Breast epithelium (tissue), 4 donors: Measurements from ENCODE around the gene SYCN. TPM values are rescaled to one million over a fixed set of nuclear protein-coding genes. Genes with fewer than 3 reads are reported as not detected.

Experiments
- DNase-seq, 2 donors: peaks; one replicate each; pipeline ENCODE4 v3.0.0-alpha.2; 2019; ENCODE audit warnings: low spot score in 2 of 2
- H3K27ac ChIP-seq, 2 donors: fragments of 200-600 bp; sonication (generic) in 1 of 2; one replicate each; pipeline ENCODE4 v1.5.1; 2016 to 2019; ENCODE audit warnings: mild to moderate bottlenecking in 1 of 2
- H3K27me3 ChIP-seq, 2 donors: fragments of 200-600 bp; sonication (generic) in 1 of 2; one replicate each; pipeline versions ENCODE4 v1.5.1 to v1.6.0; 2017 to 2019; ENCODE audit warnings: control low read depth in 1 of 2, mild to moderate bottlenecking in 1 of 2
- H3K36me3 ChIP-seq: fragments of 200-600 bp; one replicate; pipeline ENCODE4 v1.5.1; 2019
- H3K4me1 ChIP-seq, 2 donors: fragments of 200-600 bp; sonication (generic); one replicate each; pipeline ENCODE4 v1.5.1; 2016 to 2019; ENCODE audit warnings: control low read depth in 1 of 2
- H3K4me3 ChIP-seq, 3 donors: fragments of 200-600 bp; sonication (generic); 1 replicate in 2 of 3; 2 replicates in 1 of 3; pipeline ENCODE4 v1.5.1; 2016 to 2019; ENCODE audit warnings: mild to moderate bottlenecking in 3 of 3, moderate library complexity in 2 of 3
- H3K9me3 ChIP-seq, 2 donors: fragments of 200-600 bp; sonication (generic) in 1 of 2; one replicate each; pipeline ENCODE4 v1.5.1; 2016 to 2019; ENCODE audit warnings: control low read depth in 1 of 2
- CTCF ChIP-seq, 3 donors: fragments of 450-650 bp; IDR thresholded peaks; one replicate each; pipeline ENCODE4 v1.5.1; 2016 to 2017; ENCODE audit warnings: antibody characterized with exemption in 3 of 3, mild to moderate bottlenecking in 3 of 3, moderate library complexity in 3 of 3
- POLR2A ChIP-seq: fragments of 450-650 bp; IDR thresholded peaks from one replicate; pipeline ENCODE4 v1.6.1; 2016; ENCODE audit warnings: antibody characterized with exemption, mild to moderate bottlenecking, moderate library complexity
- POLR2AphosphoS5 ChIP-seq, 3 donors: sonication (generic); formaldehyde crosslinking; IDR thresholded peaks; one replicate each; pipeline ENCODE4 v1.6.1; 2017; ENCODE audit warnings: antibody characterized with exemption in 3 of 3
- intact Hi-C: fragments of 100-400 bp; cut with DNase I; formaldehyde crosslinking; loops from one replicate; pipeline ENCODE4 v1.15.1; 2023; ENCODE audit warnings: low total_unique reads
- total RNA-seq, 3 donors: library from RNA; depleted of rRNA; stranded (reverse); fragments of >200 nt; gene quantifications; one replicate each; pipeline ENCODE4 v1.1.0, GENCODE V29; 2016

Gene SYCN
- total RNA-seq, 3 donors from 2014 or later: not detected

- no peak overlapping the region for H3K4me3 ChIP-seq
- no peaks in the 10 kb centered on the region for H3K27me3 ChIP-seq
- intact Hi-C loops: no loop called here
- H3K4me1 ChIP-seq: no peaks in the 10 kb centered on the region
- no peak overlapping the region for H3K27ac ChIP-seq
- TF ChIP-seq CTCF (IDR thresholded peaks at IDR 0.05) (no peak), POLR2AphosphoS5 (IDR thresholded peaks at IDR 0.05) (no peak), POLR2A (no peak)
- DNase-seq: no peak
- H3K9me3 ChIP-seq: no peaks in the 10 kb centered on the region
- peaks cover 9% of the 10 kb centered on the region for H3K36me3 ChIP-seq
Observed at GRCh38 chr19:39175564-39175963, 28.5 kb downstream of the SYCN start.

DNA sequence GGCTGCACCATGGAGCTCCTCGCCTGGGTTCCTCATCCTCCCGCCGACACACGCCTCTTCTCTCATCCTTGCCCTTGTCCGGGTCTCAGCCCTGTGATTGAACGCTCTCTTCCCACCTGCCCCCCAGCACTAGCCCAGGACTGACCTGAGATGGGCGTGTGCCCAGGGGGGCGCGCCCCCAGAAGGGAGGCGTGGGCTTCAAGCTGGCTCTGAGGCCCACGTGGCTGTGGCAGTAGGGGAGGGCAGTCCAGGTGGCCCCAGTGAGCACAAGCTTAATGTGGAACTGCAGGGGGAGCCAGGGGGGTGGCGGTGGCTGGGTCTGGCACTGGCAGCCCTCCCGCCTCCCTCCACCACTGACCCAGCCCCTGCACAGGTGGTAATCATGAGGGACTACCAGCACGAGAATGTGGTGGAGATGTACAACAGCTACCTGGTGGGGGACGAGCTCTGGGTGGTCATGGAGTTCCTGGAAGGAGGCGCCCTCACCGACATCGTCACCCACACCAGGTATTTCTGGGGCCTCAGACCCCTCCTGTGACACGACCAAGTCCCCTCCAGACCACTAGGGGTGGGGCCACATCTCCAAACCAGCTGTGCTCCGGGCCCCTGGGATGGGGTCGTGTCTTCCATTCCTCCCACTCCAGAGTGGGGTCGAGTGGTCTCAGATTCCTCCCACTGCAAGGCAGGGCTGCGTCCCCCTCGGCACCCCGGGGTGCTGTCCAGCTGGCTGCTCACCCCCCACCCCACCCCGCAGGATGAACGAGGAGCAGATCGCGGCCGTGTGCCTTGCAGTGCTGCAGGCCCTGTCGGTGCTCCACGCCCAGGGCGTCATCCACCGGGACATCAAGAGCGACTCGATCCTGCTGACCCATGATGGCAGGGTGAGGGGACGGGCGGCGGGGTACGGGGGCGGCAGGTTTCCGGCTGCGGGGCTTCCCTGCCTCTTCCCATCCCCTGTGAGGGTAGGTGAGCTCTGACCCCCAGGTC is 29.2 kb downstream of the SYCN start:
- H3K36me3 ChIP-seq: peaks cover 9% of the 10 kb centered on the region
- no peak overlapping the region for H3K4me3 ChIP-seq
- DNase-seq: no peak
- TF ChIP-seq POLR2AphosphoS5 (IDR thresholded peaks at IDR 0.05) (no peak), POLR2A (no peak), CTCF (IDR thresholded peaks at IDR 0.05) (no peak)
- no peaks in the 10 kb centered on the region for H3K9me3 ChIP-seq
- H3K4me1 ChIP-seq: no peaks in the 10 kb centered on the region
- H3K27ac ChIP-seq: no peak overlapping the region
- intact Hi-C loops: no loop called here
- no peaks in the 10 kb centered on the region for H3K27me3 ChIP-seq

- no peak overlapping the region for H3K27ac ChIP-seq
- no peaks in the 10 kb centered on the region for H3K9me3 ChIP-seq
- H3K27me3 ChIP-seq: no peaks in the 10 kb centered on the region
- intact Hi-C loops: no loop called here
- H3K4me1 ChIP-seq: no peaks in the 10 kb centered on the region
- no peak for DNase-seq
- TF ChIP-seq CTCF (IDR thresholded peaks at IDR 0.05) (no peak), POLR2A (no peak), POLR2AphosphoS5 (IDR thresholded peaks at IDR 0.05) (no peak)
- H3K4me3 ChIP-seq: no peak overlapping the region
- H3K36me3 ChIP-seq: peaks cover 9% of the 10 kb centered on the region
Observed at GRCh38 chr19:39174142-39174541, 29.9 kb downstream of the SYCN start.

DNA sequence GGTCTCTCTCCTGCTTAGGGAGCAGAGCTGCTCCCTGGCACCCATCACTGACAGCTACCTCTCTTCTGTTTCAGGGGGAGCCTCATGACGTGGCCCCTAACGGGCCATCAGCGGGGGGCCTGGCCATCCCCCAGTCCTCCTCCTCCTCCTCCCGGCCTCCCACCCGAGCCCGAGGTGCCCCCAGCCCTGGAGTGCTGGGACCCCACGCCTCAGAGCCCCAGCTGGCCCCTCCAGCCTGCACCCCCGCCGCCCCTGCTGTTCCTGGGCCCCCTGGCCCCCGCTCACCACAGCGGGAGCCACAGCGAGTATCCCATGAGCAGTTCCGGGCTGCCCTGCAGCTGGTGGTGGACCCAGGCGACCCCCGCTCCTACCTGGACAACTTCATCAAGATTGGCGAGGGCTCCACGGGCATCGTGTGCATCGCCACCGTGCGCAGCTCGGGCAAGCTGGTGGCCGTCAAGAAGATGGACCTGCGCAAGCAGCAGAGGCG is 30.5 kb downstream of the SYCN start:
- no peak for TF ChIP-seq POLR2A
- no peak for TF ChIP-seq POLR2AphosphoS5 (IDR thresholded peaks at IDR 0.05)
- no peak for TF ChIP-seq CTCF (IDR thresholded peaks at IDR 0.05)
- Histone ChIP-seq H3K4me3 (no peak overlapping the region), H3K27ac (no peak overlapping the region), H3K27me3 (no peaks in the 10 kb centered on the region), H3K36me3 (peaks cover 6% of the 10 kb centered on the region), H3K9me3 (no peaks in the 10 kb centered on the region), H3K4me1 (no peaks in the 10 kb centered on the region)
- no peak for DNase-seq
- intact Hi-C loops: no loop called here
